Measurements from ENCODE around the gene ZFP1. TPM values are rescaled to one million over a fixed set of nuclear protein-coding genes. Genes with fewer than 3 reads are reported as not detected.

ZFP1 gene
- total and polyA plus RNA-seq, 2 experiments from 2014 or later: 6.8 to 7.8 TPM

DNA sequence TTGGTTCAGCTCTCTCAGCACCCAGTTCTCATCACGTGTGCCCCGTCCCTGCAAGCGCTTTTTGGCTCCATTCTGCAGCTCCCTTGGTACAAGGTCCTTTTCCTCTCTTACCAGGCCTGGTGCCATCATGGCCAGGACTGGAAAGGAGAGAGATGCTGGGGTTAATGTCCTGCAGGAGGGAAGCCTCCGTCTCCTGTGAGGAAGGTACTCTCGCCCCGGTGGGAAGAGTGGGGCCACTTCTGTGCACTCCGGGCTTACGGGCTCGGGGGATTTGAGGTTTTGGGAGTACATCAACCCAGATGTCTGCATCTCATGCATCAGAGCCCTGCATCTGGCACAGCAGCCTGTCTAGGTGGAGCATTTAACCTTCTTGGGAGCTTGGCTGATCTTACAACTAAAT lies 48.5 kb downstream of the ZFP1 start:
- Histone ChIP-seq H4K20me1 (ENCODE audit: insufficient read depth) (no peaks in the 10 kb centered on the region), H3K4me3 (no peak overlapping the region), H3K9ac (no peak overlapping the region), H3K9me3 (ENCODE audit: low read depth) (no peaks in the 10 kb centered on the region), H3K27me3 (replicated peaks; ENCODE audit: insufficient read depth) (peaks cover 8% of the 10 kb centered on the region; the same call in 1 of the 2 replicates), H2AFZ (no peak overlapping the region), H3K9me2 (ENCODE audit: insufficient read depth) (no peaks in the 10 kb centered on the region), H3K79me2 (ENCODE audit: insufficient read depth) (no peaks in the 10 kb centered on the region), H3K27ac (no peak overlapping the region), H3K36me3 (ENCODE audit: low read depth) (no peaks in the 10 kb centered on the region), H3K4me2 (ENCODE audit: unreplicated experiment) (no peak overlapping the region), H3K4me1 (ENCODE audit: insufficient read depth) (no peaks in the 10 kb centered on the region), H3F3A (ENCODE audit: insufficient read depth) (no peaks in the 10 kb centered on the region)
- 61 to 62% methylated on average over 9 of the region's 9 CpGs for WGBS, 2 experiments (ENCODE audit: low coverage in 1 of 2, low lambda C conversion rate in 2 of 2, missing lambda C conversion rate in 2 of 2)
- no peak for DNase-seq
- TF ChIP-seq EZH2 (IDR thresholded peaks at IDR 0.05; ENCODE audit: insufficient read depth, poor library complexity, severe bottlenecking) (no peak), EZH2phosphoT487 (IDR thresholded peaks at IDR 0.05; ENCODE audit: insufficient read depth, low read depth) (no peak)
- in situ Hi-C loops (cut with MboI): no loop called here

DNA sequence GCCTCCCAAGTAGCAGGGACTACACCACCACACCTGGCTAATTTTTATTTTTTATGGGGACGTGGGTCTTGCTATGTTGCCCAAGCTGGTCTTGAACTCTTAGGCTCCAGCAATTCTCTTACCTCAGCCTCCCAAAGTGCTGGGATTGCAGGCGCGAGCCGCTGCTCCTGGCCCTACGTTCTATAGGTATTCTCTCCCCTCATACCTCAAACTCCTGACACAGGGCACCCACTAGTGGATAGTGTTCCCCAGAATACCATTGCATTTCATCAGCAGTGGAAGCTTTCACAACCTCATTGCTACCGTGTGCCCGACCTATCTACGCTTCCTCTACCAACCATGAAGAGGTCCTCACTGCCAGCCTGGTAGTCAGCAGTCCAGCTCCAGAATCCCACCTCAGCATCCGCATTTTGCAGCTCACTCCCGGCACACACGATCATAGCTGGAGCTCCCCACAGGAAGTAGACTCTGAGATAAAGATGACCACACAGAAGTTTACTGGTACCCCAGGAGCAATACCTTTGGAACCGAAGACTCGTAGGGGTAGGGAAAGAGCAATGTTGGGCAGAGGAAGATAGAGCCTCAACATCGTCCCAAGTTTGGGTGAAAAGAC lies 49.3 kb downstream of the ZFP1 start:
- Histone ChIP-seq H3F3A (ENCODE audit: insufficient read depth) (no peaks in the 10 kb centered on the region), H3K36me3 (ENCODE audit: low read depth) (no peaks in the 10 kb centered on the region), H2AFZ (peak overlapping the region; percentile 90), H3K9me3 (ENCODE audit: low read depth) (no peaks in the 10 kb centered on the region), H3K9ac (no peak overlapping the region), H3K4me3 (peak overlapping the region; percentile 51; the same call in 1 of the 2 replicates), H3K27me3 (replicated peaks; ENCODE audit: insufficient read depth) (peaks cover 8% of the 10 kb centered on the region; the same call in 1 of the 2 replicates), H3K4me2 (ENCODE audit: unreplicated experiment) (peak overlapping the region; percentile 67), H3K4me1 (ENCODE audit: insufficient read depth) (no peaks in the 10 kb centered on the region), H3K9me2 (ENCODE audit: insufficient read depth) (no peaks in the 10 kb centered on the region), H3K79me2 (ENCODE audit: insufficient read depth) (no peaks in the 10 kb centered on the region), H3K27ac (no peak overlapping the region), H4K20me1 (ENCODE audit: insufficient read depth) (no peaks in the 10 kb centered on the region)
- 75 to 78% methylated on average over 14 of the region's 14 CpGs for WGBS, 2 experiments (ENCODE audit: low coverage in 1 of 2, low lambda C conversion rate in 2 of 2, missing lambda C conversion rate in 2 of 2)
- in situ Hi-C loops (cut with MboI): no loop called here
- TF ChIP-seq EZH2 (IDR thresholded peaks at IDR 0.05; ENCODE audit: insufficient read depth, poor library complexity, severe bottlenecking) (no peak), EZH2phosphoT487 (IDR thresholded peaks at IDR 0.05; ENCODE audit: insufficient read depth, low read depth) (no peak)
- DNase-seq: no peak

DNA sequence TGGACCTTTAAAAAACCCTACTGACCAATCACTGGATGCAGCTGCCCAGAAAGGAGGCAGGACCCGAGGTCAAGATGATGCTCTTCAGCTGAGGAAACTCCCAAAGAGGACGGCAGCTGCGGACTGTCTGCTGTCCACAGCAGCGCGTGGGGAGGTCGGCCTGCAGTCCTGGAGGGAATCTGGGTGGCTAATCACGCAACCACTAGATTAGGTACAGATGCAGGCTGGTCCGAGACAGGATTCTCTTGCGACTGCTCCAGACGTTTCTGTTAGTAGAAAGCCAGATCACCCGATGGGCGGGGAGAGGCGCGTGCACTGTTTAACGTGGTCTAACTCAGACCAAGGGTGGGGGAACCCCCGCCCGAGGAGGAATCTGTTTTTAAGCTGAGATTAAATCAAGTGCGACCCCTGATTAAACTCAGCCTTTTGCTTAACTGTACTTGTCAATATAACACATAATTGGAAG lies 49.8 kb downstream of the ZFP1 start:
- Histone ChIP-seq H3K4me3 (peak overlapping the region; percentile 51), H3K4me1 (ENCODE audit: insufficient read depth) (no peaks in the 10 kb centered on the region), H3K9me2 (ENCODE audit: insufficient read depth) (no peaks in the 10 kb centered on the region), H3K27me3 (replicated peaks; ENCODE audit: insufficient read depth) (peaks cover 8% of the 10 kb centered on the region; the same call in 1 of the 2 replicates), H3K9ac (peak overlapping the region; percentile 42), H2AFZ (peak overlapping the region; percentile 90), H3K27ac (no peak overlapping the region), H3K4me2 (ENCODE audit: unreplicated experiment) (peak overlapping the region; percentile 67), H3K36me3 (ENCODE audit: low read depth) (no peaks in the 10 kb centered on the region), H3K9me3 (ENCODE audit: low read depth) (no peaks in the 10 kb centered on the region), H4K20me1 (ENCODE audit: insufficient read depth) (no peaks in the 10 kb centered on the region), H3F3A (ENCODE audit: insufficient read depth) (no peaks in the 10 kb centered on the region), H3K79me2 (ENCODE audit: insufficient read depth) (no peaks in the 10 kb centered on the region)
- WGBS, 2 experiments (ENCODE audit: low coverage in 1 of 2, low lambda C conversion rate in 2 of 2, missing lambda C conversion rate in 2 of 2): 0 to 3% methylated on average over 18 of the region's 18 CpGs
- in situ Hi-C loops (cut with MboI): no loop called here
- TF ChIP-seq EZH2phosphoT487 (IDR thresholded peaks at IDR 0.05; ENCODE audit: insufficient read depth, low read depth) (no peak), EZH2 (IDR thresholded peaks at IDR 0.05; ENCODE audit: insufficient read depth, poor library complexity, severe bottlenecking) (no peak)
- DNase-seq: peak; percentile 67

DNA sequence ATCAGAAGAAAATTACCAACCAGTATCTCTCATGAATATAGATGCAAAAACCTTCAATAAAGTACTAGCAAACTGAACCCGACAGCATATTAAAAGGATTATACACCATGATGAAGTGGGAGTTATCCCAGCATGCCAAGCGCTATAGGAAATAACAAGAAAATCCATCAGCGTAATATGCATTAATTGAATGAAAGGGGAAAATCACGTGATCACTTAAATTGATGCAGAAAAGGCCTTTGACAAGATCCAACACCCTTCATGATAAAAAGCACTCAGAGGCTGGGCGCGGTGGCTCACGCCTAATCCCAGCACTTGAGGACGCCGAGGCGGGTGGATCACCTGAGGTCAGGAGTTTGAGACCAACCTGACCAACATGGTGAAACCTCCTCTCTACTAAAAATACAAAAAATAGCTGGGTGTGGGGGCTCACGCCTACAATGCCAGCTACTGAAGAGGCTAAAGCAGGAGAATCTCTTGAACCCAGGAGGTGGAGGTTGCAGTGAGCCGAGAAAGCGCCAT lies 53.8 kb downstream of the ZFP1 start:
- 91 to 98% methylated on average over 13 of the region's 13 CpGs for WGBS, 2 experiments (ENCODE audit: low coverage in 1 of 2, low lambda C conversion rate in 2 of 2, missing lambda C conversion rate in 2 of 2)

More for the DNA sequence above, 53.8 kb downstream of the ZFP1 start:
- no peaks in the 10 kb centered on the region for H4K20me1 ChIP-seq (ENCODE audit: insufficient read depth)
- H3K4me3 ChIP-seq: no peak overlapping the region
- in situ Hi-C loops (cut with MboI): loop anchor here (25.0 kb wide), 2 partner anchors 410 to 560 kb away; partner anchors contain the start of gene ADAT1
- H3K79me2 ChIP-seq (ENCODE audit: insufficient read depth): no peaks in the 10 kb centered on the region
- no peak overlapping the region for H3K9ac ChIP-seq
- H3K27me3 ChIP-seq (replicated peaks; ENCODE audit: insufficient read depth): peaks cover 7% of the 10 kb centered on the region; the same call in 1 of the 2 replicates
- H3F3A ChIP-seq (ENCODE audit: insufficient read depth): no peaks in the 10 kb centered on the region
- no peak overlapping the region for H3K4me2 ChIP-seq (ENCODE audit: unreplicated experiment)
- H3K9me2 ChIP-seq (ENCODE audit: insufficient read depth): no peaks in the 10 kb centered on the region
- H3K36me3 ChIP-seq (ENCODE audit: low read depth): no peaks in the 10 kb centered on the region
- no peak for DNase-seq
- H3K9me3 ChIP-seq (ENCODE audit: low read depth): no peaks in the 10 kb centered on the region
- no peaks in the 10 kb centered on the region for H3K4me1 ChIP-seq (ENCODE audit: insufficient read depth)
- TF ChIP-seq EZH2phosphoT487 (IDR thresholded peaks at IDR 0.05; ENCODE audit: insufficient read depth, low read depth) (no peak), EZH2 (IDR thresholded peaks at IDR 0.05; ENCODE audit: insufficient read depth, poor library complexity, severe bottlenecking) (no peak)
- H2AFZ ChIP-seq: no peak overlapping the region
- H3K27ac ChIP-seq: no peak overlapping the region
